HTERT RPE-1 (cell line): ENCODE measurements around the gene PRKAB1.

ENCODE experiments used
- in situ Hi-C: fragments of 300-500 bp; cut with MboI; formaldehyde crosslinking; loops from 4 replicates; pipeline ENCODE4 v1.14.3; 2020; ENCODE audit warnings: low sequenced_read_pairs

The PRKAB1 gene

GRCh38 chr12:119661882-119662281 lies 6.1 kb upstream of the PRKAB1 start:
- in situ Hi-C loops, result no loop called here

DNA sequence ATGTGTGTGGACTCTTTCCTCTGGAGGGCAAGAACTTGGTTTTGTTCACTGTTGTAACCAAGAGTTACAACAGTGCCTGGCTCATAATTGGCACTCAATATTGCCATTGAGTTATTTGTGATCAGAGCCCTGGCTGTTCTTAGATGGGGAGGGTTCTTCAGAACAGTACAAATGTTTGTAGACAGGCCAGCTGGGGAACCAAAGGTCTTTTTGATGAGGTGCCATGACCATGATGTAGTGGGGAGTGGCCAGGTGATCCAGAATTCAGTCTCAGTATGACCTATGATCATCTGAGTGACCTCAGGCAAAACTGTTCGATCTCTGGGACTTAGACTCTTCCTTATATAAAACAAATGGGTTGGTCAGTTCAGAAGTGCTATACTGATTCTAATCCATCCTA lies 3.3 kb upstream of the PRKAB1 start:
- in situ Hi-C loops, result no loop called here

DNA sequence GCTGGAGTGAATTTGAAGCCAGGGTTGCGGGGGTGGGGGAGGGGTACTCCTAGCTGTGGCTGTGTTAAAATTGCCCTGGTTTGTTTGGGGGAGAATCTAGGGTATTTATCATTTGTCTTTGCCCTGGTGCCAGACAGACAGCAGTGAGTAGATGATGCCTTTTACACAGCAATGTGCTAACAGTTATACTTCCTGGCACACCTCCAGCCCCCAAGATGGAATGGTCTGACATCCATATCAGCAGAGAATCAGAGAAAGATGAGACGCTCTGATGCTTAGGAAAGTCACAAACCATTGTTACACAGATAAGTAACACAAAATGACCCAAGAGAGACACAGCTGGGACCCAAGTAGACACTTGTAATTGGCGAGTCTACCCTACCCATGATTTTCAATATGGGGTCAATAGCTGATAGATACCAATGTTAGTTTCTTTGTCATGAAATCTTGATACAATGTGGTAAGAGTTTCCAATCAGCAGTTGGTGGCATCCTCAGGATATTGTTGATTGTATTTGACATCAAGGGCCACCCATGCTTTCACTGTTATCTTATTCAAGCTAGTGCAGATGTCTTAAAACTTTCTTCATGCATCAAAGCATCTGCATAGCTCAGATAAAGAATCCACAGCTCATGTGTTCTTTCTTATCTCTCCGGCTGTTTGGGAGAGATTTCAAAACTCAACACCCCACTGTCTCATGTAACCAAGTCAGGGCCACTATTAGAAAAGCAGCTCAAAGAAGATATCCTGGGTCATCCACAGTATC lies 2.6 kb upstream of the PRKAB1 start:
- in situ Hi-C loops, result no loop called here

DNA sequence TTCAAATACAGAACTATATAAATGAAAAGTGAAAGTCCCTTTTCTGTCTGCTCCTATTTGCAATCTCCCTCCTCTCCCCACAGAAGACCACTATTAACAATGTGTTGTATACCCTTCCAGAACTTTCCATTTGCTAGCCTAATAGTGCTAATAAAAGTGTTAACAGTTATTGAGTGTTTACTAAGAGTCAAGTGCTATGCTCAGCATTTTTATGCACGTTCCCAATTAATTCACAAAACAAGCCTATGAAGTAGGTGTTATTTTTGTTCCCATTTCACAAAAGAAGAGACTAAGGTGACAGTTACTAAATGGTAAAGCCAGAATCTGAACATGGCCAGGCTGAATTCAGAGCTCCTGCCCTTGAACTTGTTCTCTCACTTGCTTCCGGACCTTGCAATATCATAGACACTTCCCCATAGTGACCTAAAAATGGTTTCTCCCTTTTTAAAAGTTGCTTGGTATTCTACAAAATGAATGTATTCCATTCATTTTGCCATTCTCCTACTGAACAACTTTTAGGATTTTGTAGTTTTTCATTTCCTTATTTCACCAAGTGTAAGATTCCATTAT lies 1.6 kb upstream of the PRKAB1 start:
- in situ Hi-C loops, result no loop called here

- in situ Hi-C loops, result no loop called here
Observed at GRCh38 chr12:119666900-119667576, 895 bp upstream of the PRKAB1 start.

GRCh38 chr12:119668324-119668841 lies 450 bp downstream of the PRKAB1 start:
- in situ Hi-C loops, result no loop called here

DNA sequence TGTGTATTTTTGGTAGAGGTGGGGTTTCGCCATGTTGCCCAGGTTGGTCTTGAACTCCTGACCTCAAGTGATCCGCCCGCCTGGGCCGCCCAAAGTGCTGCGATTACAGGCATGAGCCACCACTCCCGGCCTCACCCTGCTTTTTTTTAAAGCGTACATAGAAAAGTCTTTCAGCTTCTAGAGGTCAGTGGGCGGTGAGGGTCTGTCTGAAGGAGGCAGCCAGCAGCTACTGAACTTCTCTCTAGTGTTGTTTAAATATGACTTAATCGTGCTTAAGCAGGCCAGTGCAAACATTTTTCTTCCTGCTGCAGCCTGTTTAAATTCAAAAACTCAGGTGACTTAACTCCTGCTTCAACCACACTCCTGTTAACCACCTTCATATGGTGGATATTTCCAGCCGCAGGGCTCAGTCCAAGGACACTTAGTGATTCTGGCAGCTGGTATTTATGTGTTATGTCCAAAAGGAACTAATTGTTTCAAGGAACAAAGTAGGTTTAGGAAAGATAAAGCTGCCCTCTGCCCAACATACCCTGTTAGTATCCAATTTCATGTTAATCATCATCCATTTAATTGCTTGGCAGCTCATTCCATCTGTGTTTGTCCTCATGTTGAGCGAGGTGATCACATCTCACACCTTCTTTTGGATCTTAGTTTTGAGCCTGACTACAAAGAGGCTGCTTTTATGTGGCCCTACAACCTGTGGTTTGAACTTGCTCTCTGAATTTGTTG lies 2.0 kb downstream of the PRKAB1 start:
- in situ Hi-C loops, result no loop called here

- in situ Hi-C loops, result no loop called here
Observed at GRCh38 chr12:119671070-119671469, 3.1 kb downstream of the PRKAB1 start.

DNA sequence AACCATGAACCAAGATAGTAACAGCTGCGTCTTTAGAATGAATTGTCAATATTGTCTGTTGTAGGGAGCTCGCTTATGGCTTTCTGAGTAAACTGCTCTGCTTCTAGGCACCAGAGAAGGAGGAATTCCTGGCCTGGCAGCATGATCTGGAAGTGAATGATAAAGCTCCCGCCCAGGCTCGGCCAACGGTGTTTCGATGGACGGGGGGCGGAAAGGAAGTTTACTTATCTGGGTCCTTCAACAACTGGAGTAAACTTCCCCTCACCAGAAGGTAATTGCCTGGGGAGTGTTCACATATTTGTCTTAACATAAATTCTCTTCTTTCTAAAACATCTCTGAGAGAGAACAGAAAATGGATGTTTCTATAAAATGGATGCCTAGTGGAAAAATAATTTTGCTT lies 4.3 kb downstream of the PRKAB1 start:
- in situ Hi-C loops, result no loop called here

- in situ Hi-C loops, result no loop called here
Observed at GRCh38 chr12:119673634-119674033, 5.7 kb downstream of the PRKAB1 start.

- in situ Hi-C loops, result no loop called here
Observed at GRCh38 chr12:119674560-119674959, 6.6 kb downstream of the PRKAB1 start.

DNA sequence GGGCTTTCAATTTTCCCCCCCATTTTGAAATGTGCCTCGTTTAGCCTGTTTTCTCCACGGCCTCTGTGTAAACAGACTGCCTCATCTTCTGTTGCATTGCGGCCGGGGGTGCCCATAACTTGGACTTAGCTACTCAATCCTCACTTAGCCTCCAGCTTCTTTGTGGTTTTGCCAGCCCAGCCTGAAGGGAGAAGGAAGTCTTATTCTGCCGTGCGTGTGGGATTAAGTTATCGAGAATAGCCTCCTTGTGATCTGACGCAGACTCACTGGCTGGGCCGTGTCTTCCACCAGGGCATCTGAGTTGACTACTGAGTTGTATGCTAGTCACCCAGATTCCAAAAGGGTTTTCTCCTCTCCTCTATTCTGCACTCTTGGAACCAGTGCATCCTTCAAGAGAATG lies 8.1 kb downstream of the PRKAB1 start:
- in situ Hi-C loops, result no loop called here

- in situ Hi-C loops, result no loop called here
Observed at GRCh38 chr12:119676573-119676972, 8.6 kb downstream of the PRKAB1 start.

DNA sequence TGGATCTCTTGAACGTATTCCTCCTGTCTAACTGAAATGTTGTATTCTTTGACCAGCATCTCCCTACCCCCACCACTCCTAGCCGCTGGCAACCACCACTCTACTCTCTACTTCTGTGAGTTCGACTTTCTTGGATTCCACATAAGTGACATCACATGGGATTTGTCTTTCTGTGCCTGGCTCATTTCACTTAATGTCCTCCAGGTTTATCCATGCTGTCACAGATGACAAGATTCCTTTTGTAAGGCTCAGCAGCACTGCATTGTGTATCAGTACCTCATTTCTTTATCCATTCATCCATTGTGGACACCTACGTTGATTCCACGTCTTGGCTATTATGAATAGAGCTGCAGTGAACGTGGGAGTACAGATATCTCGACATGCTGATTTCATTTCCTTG lies 10.5 kb downstream of the PRKAB1 start:
- in situ Hi-C loops, result no loop called here

- in situ Hi-C loops, result no loop called here
Observed at GRCh38 chr12:119679081-119679480, 11.1 kb downstream of the PRKAB1 start.

GRCh38 chr12:119679490-119679889 lies 11.6 kb downstream of the PRKAB1 start:
- in situ Hi-C loops, result no loop called here

- in situ Hi-C loops, result no loop called here
Observed at GRCh38 chr12:119681111-119681510, 13.2 kb downstream of the PRKAB1 start.

GRCh38 chr12:119681728-119682638 lies 14.1 kb downstream of the PRKAB1 start:
- in situ Hi-C loops, result no loop called here

- in situ Hi-C loops, result no loop called here
Observed at GRCh38 chr12:119682639-119683252, 14.8 kb downstream of the PRKAB1 start.

GRCh38 chr12:119683413-119683812 lies 15.5 kb downstream of the PRKAB1 start:
- in situ Hi-C loops, result no loop called here
